ENCODE results near the gene USP2. TPM values are rescaled to one million over a fixed set of nuclear protein-coding genes. Genes with fewer than 3 reads are reported as not detected.

USP2 gene
- polyA plus RNA-seq, 1 donor = 62.9 TPM

DNA sequence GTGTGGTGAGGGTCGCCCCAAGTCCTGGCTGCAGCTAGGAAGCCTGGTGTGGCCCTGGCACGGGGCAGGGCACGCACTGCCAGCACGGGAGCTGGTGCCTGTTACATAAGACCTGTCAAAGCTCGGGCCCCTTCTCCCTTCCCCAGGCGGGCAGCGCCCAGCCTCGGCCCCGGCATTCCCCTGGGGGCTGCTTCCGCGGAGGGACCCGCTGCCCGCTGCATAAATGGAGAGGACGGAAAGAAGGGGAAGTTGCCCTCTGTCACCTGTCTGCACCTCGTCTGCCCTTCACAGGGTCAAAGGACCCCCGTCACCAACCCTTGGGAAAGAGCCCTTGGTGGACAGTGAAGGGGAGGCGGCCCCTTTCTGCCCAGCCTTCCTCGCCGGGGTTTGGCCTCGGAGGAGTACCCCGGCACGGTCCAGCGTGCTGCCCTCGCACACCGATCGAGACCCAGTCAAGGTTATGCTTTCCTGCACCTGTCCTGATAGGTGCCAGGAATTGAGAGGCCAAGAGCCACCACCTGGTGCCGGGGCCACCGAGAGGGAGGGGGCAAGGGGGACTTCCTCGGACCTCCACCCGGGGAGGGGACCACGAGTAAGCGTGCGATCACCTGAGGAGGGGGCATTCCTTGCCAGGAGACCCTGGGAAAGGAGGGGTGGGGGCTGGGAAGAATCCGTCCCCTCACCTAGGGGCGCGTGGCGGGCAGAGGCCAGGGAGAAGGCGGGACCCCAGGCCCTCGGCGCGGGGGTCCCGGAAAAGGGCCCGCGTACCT lies 18.2 kb downstream of the USP2 start:
- no peak for DNase-seq (ENCODE audit: low read depth)

DNA sequence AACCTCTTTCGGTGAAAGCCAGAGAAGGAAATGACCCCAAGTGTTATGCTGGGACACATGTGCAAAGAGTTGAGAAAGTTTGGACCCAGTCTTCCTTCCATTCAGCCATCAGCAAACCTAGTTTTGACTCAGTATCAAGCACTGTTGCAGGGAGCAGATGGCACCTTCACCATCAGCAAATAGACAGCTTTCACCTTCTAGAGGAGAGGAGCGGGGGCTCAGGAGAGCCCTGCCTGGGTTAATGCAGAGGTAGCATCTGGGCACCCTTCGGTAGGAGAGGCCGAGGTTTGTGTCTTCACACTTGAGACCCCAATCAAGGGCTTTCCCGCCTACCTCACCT lies 18.8 kb downstream of the USP2 start:
- no peak for DNase-seq (ENCODE audit: low read depth)

GRCh38 chr11:119361941-119362725 lies 19.4 kb downstream of the USP2 start:
- no peak for DNase-seq (ENCODE audit: low read depth)

GRCh38 chr11:119361056-119361787 lies 20.3 kb downstream of the USP2 start:
- no peak for DNase-seq (ENCODE audit: low read depth)

- no peak for DNase-seq (ENCODE audit: low read depth)
These were observed 21.9 kb downstream of the USP2 start for GRCh38 chr11:119359365-119360214.

DNA sequence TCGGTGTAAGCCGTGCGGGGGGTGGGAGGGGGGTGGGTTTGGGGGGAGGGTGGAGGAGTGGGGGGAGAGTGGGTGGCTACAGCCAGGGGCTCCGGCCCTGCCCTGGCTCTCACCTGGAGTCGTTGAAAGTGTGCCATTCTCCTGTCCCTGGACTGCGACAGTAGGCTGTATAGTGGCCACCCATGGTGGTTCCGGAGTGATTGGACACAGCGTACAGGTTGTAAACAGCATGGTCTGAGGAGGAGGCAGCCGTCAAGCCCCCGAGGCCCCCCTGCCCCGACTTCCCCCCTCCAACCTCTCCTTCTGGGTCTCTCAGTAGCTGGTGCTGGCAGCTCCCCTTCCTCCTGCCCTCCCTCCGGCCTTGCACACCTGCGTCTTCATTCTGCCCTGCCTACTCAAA lies 24.4 kb downstream of the USP2 start:
- no peak for DNase-seq (ENCODE audit: low read depth)

DNA sequence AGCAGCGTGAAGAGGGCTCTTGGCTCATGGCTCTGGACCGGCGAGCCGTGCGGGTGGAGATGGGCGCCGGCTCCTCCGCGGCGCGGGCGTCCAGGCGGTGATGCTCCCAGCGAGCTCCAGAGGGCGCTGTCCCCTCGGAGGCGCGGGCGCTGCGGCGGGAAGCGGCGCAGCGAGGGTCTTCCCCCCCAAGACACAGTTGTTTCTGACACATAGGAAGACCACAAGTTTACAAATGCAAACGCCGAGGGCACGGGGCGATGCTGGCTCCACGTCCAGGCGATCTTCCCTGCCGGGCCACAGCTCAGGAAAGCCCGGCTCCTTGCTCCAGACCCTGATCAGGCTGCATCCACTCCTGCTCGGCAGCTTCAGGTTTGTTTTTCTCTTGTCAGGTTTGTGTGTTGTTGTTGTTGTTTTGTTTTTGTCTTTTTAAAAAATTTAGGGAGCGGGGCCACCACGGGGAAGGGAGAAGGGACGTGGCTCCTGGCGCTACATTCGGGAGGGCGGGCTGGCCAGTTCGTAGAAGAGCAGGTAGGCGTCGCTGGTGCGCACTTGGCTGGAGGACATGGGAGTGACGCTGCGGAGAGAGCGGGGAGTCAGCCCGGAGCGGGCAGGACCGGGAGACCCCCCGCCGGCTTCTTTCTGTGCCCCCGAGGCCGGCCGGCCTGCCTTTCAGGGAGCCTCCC lies 25.0 kb downstream of the USP2 start:
- DNase-seq (ENCODE audit: low read depth) = no peak

GRCh38 chr11:119355091-119355843 lies 26.2 kb downstream of the USP2 start:
- DNase-seq (ENCODE audit: low read depth) = no peak

DNA sequence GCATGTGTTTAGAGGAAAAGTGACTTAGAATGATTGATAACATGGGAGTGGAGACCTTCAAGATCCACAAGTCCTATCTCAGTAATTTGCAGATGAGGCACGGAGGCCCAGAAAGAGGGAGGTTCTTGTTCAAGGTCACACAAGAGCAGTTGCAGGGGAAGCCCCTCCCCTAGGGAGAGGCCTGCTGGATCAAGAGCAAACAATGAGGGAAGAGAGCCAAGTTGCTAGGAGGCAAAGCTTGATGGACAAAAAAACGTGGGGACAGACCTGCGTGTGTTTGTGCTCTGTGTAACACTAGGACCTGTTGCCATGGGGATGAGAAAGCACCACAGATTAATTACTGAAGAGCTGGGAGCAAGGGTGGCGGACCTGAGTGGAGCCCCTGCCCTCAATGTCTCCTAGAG lies 28.6 kb downstream of the USP2 start:
- DNase-seq (ENCODE audit: low read depth) = no peak

GRCh38 chr11:119351232-119351631 lies 30.3 kb downstream of the USP2 start:
- no peak for DNase-seq (ENCODE audit: low read depth)

- no peak for DNase-seq (ENCODE audit: low read depth)
These were observed 31.2 kb downstream of the USP2 start for GRCh38 chr11:119350302-119350701.

- DNase-seq (ENCODE audit: low read depth) = no peak
These were observed 33.4 kb downstream of the USP2 start for GRCh38 chr11:119347940-119348605.

GRCh38 chr11:119347242-119347641 lies 34.2 kb downstream of the USP2 start:
- no peak for DNase-seq (ENCODE audit: low read depth)

- no peak for DNase-seq (ENCODE audit: low read depth)
These were observed 34.9 kb downstream of the USP2 start, which contains the start of gene MFRP for GRCh38 chr11:119346605-119347004. Gene MFRP (minus strand): TSS chr11:119346705. CDS start chr11:119346513, 192 bp downstream.

- DNase-seq (ENCODE audit: low read depth) = no peak
These were observed 35.8 kb downstream of the USP2 start for GRCh38 chr11:119345685-119346084.

- no peak for DNase-seq (ENCODE audit: low read depth)
These were observed 37.0 kb downstream of the USP2 start for GRCh38 chr11:119344291-119345010.

DNA sequence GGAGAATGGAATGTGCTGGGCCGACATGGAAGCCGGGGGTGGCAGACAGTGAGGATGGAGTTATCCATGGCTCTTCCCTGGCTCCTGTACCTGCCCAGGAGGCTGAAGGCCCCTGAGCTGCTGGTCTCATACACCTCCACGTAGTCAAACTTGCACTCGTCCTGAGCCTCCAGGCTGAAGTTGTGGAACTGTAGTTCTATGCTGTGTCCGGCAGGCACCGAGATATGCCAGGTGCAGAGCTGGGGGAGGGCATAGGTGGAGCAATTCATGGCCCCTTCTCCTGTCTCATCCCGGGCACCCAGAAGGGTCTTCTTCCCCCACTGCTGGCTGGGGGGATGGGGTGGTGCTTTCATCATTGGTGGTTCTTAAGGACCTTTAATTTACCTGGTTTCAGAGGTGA lies 37.8 kb downstream of the USP2 start:
- DNase-seq (ENCODE audit: low read depth) = no peak

- no peak for DNase-seq (ENCODE audit: low read depth)
These were observed 38.9 kb downstream of the USP2 start for GRCh38 chr11:119342362-119343130.

All from forelimb muscle (tissue), 1 donor.